ENCODE measurements around the gene TIGD6. TPM values are rescaled to one million over a fixed set of nuclear protein-coding genes. Genes with fewer than 3 reads are reported as not detected.
"Not testable (repeated sequence)": the region's sequence is repeated elsewhere in the genome, so short reads cannot be mapped to it uniquely, and the experiment has no call there.

TIGD6 gene
- total RNA-seq, 2 donors from 2014 or later, result 1.6 to 2.3 TPM

DNA sequence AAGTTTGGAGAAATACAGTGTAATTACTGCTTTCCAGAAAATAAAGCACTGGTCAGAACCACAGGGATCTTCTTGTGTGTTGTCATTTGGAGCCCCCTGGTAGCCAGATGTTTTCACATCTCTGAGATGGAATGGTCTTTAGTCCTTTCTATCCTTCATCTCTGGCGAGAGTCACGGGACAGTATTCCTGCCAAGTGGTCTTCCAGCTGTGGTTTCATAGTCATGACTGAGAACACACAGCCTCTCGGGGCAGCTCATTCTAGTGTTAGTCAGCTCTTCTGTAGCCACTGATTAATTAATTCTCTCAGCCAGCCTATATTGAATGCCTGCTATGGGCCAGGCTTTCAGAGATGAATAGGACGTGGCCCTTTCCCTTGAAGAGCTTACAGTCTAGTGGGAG lies 34.2 kb upstream of the TIGD6 start:
- DNase-seq (ENCODE audit: low spot score), result no peak
- H3K4me1 ChIP-seq, result peaks cover 0 to 12% of the 10 kb centered on the region in 2 donors
- TF ChIP-seq, protein P1, sequence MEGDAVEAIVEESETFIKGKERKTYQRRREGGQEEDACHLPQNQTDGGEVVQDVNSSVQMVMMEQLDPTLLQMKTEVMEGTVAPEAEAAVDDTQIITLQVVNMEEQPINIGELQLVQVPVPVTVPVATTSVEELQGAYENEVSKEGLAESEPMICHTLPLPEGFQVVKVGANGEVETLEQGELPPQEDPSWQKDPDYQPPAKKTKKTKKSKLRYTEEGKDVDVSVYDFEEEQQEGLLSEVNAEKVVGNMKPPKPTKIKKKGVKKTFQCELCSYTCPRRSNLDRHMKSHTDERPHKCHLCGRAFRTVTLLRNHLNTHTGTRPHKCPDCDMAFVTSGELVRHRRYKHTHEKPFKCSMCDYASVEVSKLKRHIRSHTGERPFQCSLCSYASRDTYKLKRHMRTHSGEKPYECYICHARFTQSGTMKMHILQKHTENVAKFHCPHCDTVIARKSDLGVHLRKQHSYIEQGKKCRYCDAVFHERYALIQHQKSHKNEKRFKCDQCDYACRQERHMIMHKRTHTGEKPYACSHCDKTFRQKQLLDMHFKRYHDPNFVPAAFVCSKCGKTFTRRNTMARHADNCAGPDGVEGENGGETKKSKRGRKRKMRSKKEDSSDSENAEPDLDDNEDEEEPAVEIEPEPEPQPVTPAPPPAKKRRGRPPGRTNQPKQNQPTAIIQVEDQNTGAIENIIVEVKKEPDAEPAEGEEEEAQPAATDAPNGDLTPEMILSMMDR (IDR thresholded peaks at IDR 0.05), result no peak
- H3K27me3 ChIP-seq, result no peaks in the 10 kb centered on the region
- H3K4me3 ChIP-seq, result no peak overlapping the region
- H3K36me3 ChIP-seq, result peaks cover 83% of the 10 kb centered on the region
- H3K27ac ChIP-seq, result no peak overlapping the region
- no peaks in the 10 kb centered on the region for H3K9me3 ChIP-seq

DNA sequence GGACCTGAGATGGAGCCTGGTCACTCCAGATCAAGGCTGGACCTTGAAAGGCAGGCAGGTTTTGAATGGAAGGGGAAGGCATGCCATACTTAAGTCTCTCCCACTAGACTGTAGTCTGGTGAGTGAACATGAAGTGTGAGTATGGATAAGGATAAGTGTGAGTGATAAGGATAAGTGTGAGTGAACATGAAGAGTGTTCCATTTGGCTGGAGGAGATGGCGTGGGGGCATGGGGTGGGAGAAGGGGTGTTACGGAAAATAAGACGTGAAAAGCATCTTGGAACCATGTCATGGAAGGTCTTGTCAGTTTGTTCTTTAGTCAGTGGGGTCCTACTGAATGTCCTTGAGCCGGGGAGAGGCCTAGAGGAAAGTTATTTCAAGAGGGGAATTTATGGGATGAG lies 32.9 kb upstream of the TIGD6 start:
- H3K36me3 ChIP-seq, result peaks cover 77% of the 10 kb centered on the region
- no peaks in the 10 kb centered on the region for H3K9me3 ChIP-seq
- peaks cover 0 to 12% of the 10 kb centered on the region in 2 donors for H3K4me1 ChIP-seq
- no peak for DNase-seq (ENCODE audit: low spot score)
- H3K27ac ChIP-seq, result no peak overlapping the region
- H3K4me3 ChIP-seq, result no peak overlapping the region
- no peaks in the 10 kb centered on the region for H3K27me3 ChIP-seq
- TF ChIP-seq, protein P1 (IDR thresholded peaks at IDR 0.05), result no peak

DNA sequence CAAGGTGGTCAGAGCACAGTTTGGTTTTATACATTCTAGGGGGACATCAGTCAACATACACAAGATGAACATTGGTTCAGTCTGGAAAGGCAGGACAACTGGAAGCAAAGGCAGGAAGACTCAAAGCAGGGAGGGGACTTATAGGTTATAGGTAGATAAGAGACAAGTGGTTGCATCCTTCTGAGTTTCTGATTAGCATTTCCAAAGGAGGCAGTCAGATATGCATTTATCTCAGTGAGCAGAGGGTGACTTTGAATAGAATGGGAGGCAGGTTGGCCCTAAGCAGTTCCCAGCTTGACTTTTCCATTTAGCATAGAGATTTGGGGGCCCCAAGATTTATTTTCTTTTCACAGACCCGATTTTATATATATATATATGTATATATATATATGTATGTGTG lies 27.6 kb upstream of the TIGD6 start:
- not testable (repeated sequence) for H3K27ac ChIP-seq; H3K9me3 ChIP-seq; DNase-seq (ENCODE audit: low spot score); H3K4me3 ChIP-seq; H3K27me3 ChIP-seq
- Histone ChIP-seq H3K36me3 (peaks cover 87% of the 10 kb centered on the region), H3K4me1 (peaks cover 0 to 18% of the 10 kb centered on the region in 2 donors)

DNA sequence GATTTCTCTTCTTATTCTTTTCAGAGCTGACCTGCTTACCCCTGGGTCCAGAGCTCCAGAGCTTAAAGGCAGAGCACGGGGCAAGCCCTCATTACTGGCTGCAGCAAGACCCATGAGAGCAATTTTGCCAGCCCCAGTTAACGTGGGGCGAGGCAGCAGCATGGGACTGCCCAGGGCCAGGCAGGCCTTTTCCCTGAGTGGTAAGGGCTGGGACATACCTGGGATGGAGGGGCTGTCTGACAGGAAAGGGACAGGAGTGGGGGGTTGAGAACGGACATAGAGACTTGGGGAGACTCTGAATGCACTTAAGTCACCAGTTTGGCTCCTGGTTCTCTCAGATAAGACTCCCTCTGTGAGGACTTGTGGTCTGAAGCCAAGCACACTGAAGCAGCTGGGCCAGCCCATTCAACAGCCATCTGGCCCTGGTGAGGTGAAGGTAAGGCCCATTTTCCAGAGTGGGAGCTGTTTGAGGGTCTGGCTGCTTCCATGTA lies 26.3 kb upstream of the TIGD6 start:
- no peaks in the 10 kb centered on the region for H3K27me3 ChIP-seq
- H3K36me3 ChIP-seq, result peaks cover 74% of the 10 kb centered on the region
- no peak overlapping the region for H3K27ac ChIP-seq
- H3K9me3 ChIP-seq, result no peaks in the 10 kb centered on the region
- H3K4me1 ChIP-seq, result peaks cover 0 to 32% of the 10 kb centered on the region in 2 donors
- DNase-seq (ENCODE audit: low spot score), result no peak
- TF ChIP-seq, protein P1 (IDR thresholded peaks at IDR 0.05), result no peak
- no peak overlapping the region for H3K4me3 ChIP-seq

GRCh38 chr5:150024346-150024984 lies 24.0 kb upstream of the TIGD6 start:
- H3K4me1 ChIP-seq, result peaks cover 0 to 42% of the 10 kb centered on the region in 2 donors
- no peaks in the 10 kb centered on the region for H3K9me3 ChIP-seq
- TF ChIP-seq, protein P1 (IDR thresholded peaks at IDR 0.05), result peak in 1 of 2 donors; percentile 49
- no peak for DNase-seq (ENCODE audit: low spot score)
- peaks cover 69% of the 10 kb centered on the region for H3K36me3 ChIP-seq
- no peak overlapping the region for H3K4me3 ChIP-seq
- peak overlapping the region; percentile 2 to 30 for H3K27ac ChIP-seq
- no peaks in the 10 kb centered on the region for H3K27me3 ChIP-seq

GRCh38 chr5:150023136-150023535 lies 22.7 kb upstream of the TIGD6 start:
- H3K27ac ChIP-seq, result peak overlapping the region; percentile 19 to 58
- no peaks in the 10 kb centered on the region for H3K9me3 ChIP-seq
- peaks cover 80% of the 10 kb centered on the region for H3K36me3 ChIP-seq
- no peaks in the 10 kb centered on the region for H3K27me3 ChIP-seq
- H3K4me3 ChIP-seq, result no peak overlapping the region
- peaks cover 0 to 42% of the 10 kb centered on the region in 2 donors for H3K4me1 ChIP-seq
- no peak for DNase-seq (ENCODE audit: low spot score)
- TF ChIP-seq, protein P1 (IDR thresholded peaks at IDR 0.05), result no peak
